GM12892 (cell line): ENCODE results near the gene TBC1D2B.
"Not testable (repeated sequence)": the region's sequence is repeated elsewhere in the genome, so short reads cannot be mapped to it uniquely, and the experiment has no call there.

Experiments
- POLR2A ChIP-seq: IDR thresholded peaks from 2 replicates; pipeline ENCODE4 v1.6.1; 2011; ENCODE audit warnings: low read depth, low read length, control low read depth
- POLR2AphosphoS5 ChIP-seq: IDR thresholded peaks from 2 replicates; pipeline ENCODE4 v1.6.1; 2011; ENCODE audit warnings: low read depth, low read length, control low read depth
- TAF1 ChIP-seq: IDR thresholded peaks from 2 replicates; pipeline ENCODE4 v1.6.1; 2011; ENCODE audit warnings: low read depth, mild to moderate bottlenecking, control low read depth, low read length, borderline replicate concordance

- not testable (repeated sequence) for TF ChIP-seq POLR2A, POLR2AphosphoS5, TAF1
Observed at GRCh38 chr15:77977903-77978758, 99.4 kb downstream of the TBC1D2B start.
